Nephron progenitor cell (in vitro differentiated cells): Measurements from ENCODE around the gene SPRTN.
A peak's percentile ranks its signal among the peaks of the same experiment; 100 is the strongest.

Experiments used
- DNase-seq: peaks from one replicate; pipeline ENCODE4 v3.0.0; 2021
- H3K27ac Mint-ChIP-seq: 2 replicates; pipeline ENCODE4 v1.8.0; 2021; ENCODE audit warnings: mild to moderate bottlenecking, moderate library complexity, mixed read lengths
- H3K27me3 Mint-ChIP-seq: 2 replicates; pipeline ENCODE4 v1.8.0; 2021; ENCODE audit warnings: mild to moderate bottlenecking, low read depth, mixed read lengths; ENCODE audit not compliant: poor library complexity
- H3K36me3 Mint-ChIP-seq: 2 replicates; pipeline ENCODE4 v1.8.0; 2021; ENCODE audit warnings: low read depth, mixed read lengths
- H3K4me1 Mint-ChIP-seq: 2 replicates; pipeline ENCODE4 v1.8.0; 2021; ENCODE audit warnings: mixed read lengths
- H3K4me3 Mint-ChIP-seq: 2 replicates; pipeline ENCODE4 v1.8.0; 2021; ENCODE audit warnings: mild to moderate bottlenecking, moderate library complexity, mixed read lengths
- H3K9me3 Mint-ChIP-seq: 2 replicates; pipeline ENCODE4 v1.8.0; 2021; ENCODE audit warnings: mild to moderate bottlenecking, moderate library complexity, mixed read lengths
- CTCF ChIP-seq: fragments of 200-600 bp; sonication (generic); IDR thresholded peaks from 2 replicates; pipeline ENCODE4 v1.5.0; 2021; ENCODE audit warnings: antibody characterized with exemption

Gene SPRTN

GRCh38 chr1:231351816-231352215 is 13.7 kb downstream of the SPRTN start:
- H3K27ac Mint-ChIP-seq = no peak overlapping the region
- peaks cover 27% of the 10 kb centered on the region for H3K36me3 Mint-ChIP-seq
- no peak for DNase-seq
- H3K9me3 Mint-ChIP-seq = no peaks in the 10 kb centered on the region
- H3K4me3 Mint-ChIP-seq = no peak overlapping the region
- no peak for TF ChIP-seq CTCF
- no peaks in the 10 kb centered on the region for H3K4me1 Mint-ChIP-seq
- H3K27me3 Mint-ChIP-seq = no peaks in the 10 kb centered on the region

GRCh38 chr1:231353086-231353485 is 15.0 kb downstream of the SPRTN start:
- no peaks in the 10 kb centered on the region for H3K27me3 Mint-ChIP-seq
- no peaks in the 10 kb centered on the region for H3K9me3 Mint-ChIP-seq
- no peaks in the 10 kb centered on the region for H3K4me1 Mint-ChIP-seq
- H3K27ac Mint-ChIP-seq = no peak overlapping the region
- TF ChIP-seq CTCF = no peak
- DNase-seq = no peak
- peaks cover 27% of the 10 kb centered on the region for H3K36me3 Mint-ChIP-seq
- H3K4me3 Mint-ChIP-seq = no peak overlapping the region

- Mint-ChIP-seq H3K4me1 (no peaks in the 10 kb centered on the region), H3K36me3 (peaks cover 17% of the 10 kb centered on the region), H3K4me3 (no peak overlapping the region), H3K9me3 (no peaks in the 10 kb centered on the region), H3K27ac (no peak overlapping the region), H3K27me3 (no peaks in the 10 kb centered on the region)
- no peak for TF ChIP-seq CTCF
- no peak for DNase-seq
Measured at GRCh38 chr1:231354330-231355020, 16.4 kb downstream of the SPRTN start.

- peak overlapping the region; percentile 17 for H3K27ac Mint-ChIP-seq
- no peaks in the 10 kb centered on the region for H3K4me1 Mint-ChIP-seq
- no peak for DNase-seq
- H3K9me3 Mint-ChIP-seq = no peaks in the 10 kb centered on the region
- H3K4me3 Mint-ChIP-seq = no peak overlapping the region
- TF ChIP-seq CTCF = no peak
- peaks cover 16% of the 10 kb centered on the region for H3K36me3 Mint-ChIP-seq
- no peaks in the 10 kb centered on the region for H3K27me3 Mint-ChIP-seq
Measured at GRCh38 chr1:231355171-231355570, 17.1 kb downstream of the SPRTN start.

- no peaks in the 10 kb centered on the region for H3K4me1 Mint-ChIP-seq
- H3K27me3 Mint-ChIP-seq = no peaks in the 10 kb centered on the region
- H3K4me3 Mint-ChIP-seq = no peak overlapping the region
- H3K36me3 Mint-ChIP-seq = peaks cover 25% of the 10 kb centered on the region
- no peak for DNase-seq
- no peak overlapping the region for H3K27ac Mint-ChIP-seq
- no peaks in the 10 kb centered on the region for H3K9me3 Mint-ChIP-seq
- no peak for TF ChIP-seq CTCF
Measured at GRCh38 chr1:231357187-231357772, 19.2 kb downstream of the SPRTN start.

GRCh38 chr1:231357831-231358354 is 19.8 kb downstream of the SPRTN start:
- H3K27ac Mint-ChIP-seq = no peak overlapping the region

More at GRCh38 chr1:231357831-231358354, 19.8 kb downstream of the SPRTN start:
- peaks cover 26% of the 10 kb centered on the region for H3K36me3 Mint-ChIP-seq
- H3K27me3 Mint-ChIP-seq = no peaks in the 10 kb centered on the region
- no peaks in the 10 kb centered on the region for H3K9me3 Mint-ChIP-seq
- no peak overlapping the region for H3K4me3 Mint-ChIP-seq
- peak; percentile 80 for TF ChIP-seq CTCF
- DNase-seq = no peak
- H3K4me1 Mint-ChIP-seq = no peaks in the 10 kb centered on the region
